Rectal smooth muscle tissue (tissue), 1 donor: ENCODE data around the gene OR6C2.

Experiments
- H3K27ac ChIP-seq: one replicate; pipeline ENCODE4 v1.7.0; 2013; ENCODE audit warnings: low read depth, low read length, inconsistent platforms
- H3K27me3 ChIP-seq: one replicate; pipeline ENCODE4 v1.7.0; 2013; ENCODE audit warnings: low read length; ENCODE audit not compliant: control insufficient read depth, insufficient read depth
- H3K36me3 ChIP-seq: one replicate; pipeline ENCODE4 v1.7.0; 2013; ENCODE audit warnings: low read length; ENCODE audit not compliant: control insufficient read depth, insufficient read depth
- H3K4me1 ChIP-seq: one replicate; pipeline ENCODE4 v1.7.0; 2013; ENCODE audit warnings: low read length; ENCODE audit not compliant: control insufficient read depth, insufficient read depth
- H3K4me3 ChIP-seq: one replicate; pipeline ENCODE4 v1.7.0; 2013; ENCODE audit warnings: low read length
- H3K9ac ChIP-seq: one replicate; pipeline ENCODE4 v1.7.0; 2013; ENCODE audit warnings: low read length

OR6C2 gene

GRCh38 chr12:55492078-55492477 lies 48.2 kb downstream of the OR6C2 start, which contains the start of gene OR6C68:
OR6C68 (plus strand) TSS chr12:55492378; CDS start chr12:55492378, 0 bp downstream.
- no peak within 1 kb of the TSS for H3K27ac ChIP-seq
- no peaks in the 10 kb centered on the region for H3K36me3 ChIP-seq
- H3K9ac ChIP-seq = no peak within 1 kb of the TSS
- no peak within 1 kb of the TSS for H3K4me3 ChIP-seq
- no peaks in the 10 kb centered on the region for H3K27me3 ChIP-seq
- H3K4me1 ChIP-seq = no peaks in the 10 kb centered on the region

GRCh38 chr12:55495490-55495889 lies 51.6 kb downstream of the OR6C2 start:
- no peaks in the 10 kb centered on the region for H3K36me3 ChIP-seq
- no peak overlapping the region for H3K27ac ChIP-seq
- no peak overlapping the region for H3K9ac ChIP-seq
- H3K4me3 ChIP-seq = no peak overlapping the region
- H3K27me3 ChIP-seq = no peaks in the 10 kb centered on the region
- no peaks in the 10 kb centered on the region for H3K4me1 ChIP-seq

DNA sequence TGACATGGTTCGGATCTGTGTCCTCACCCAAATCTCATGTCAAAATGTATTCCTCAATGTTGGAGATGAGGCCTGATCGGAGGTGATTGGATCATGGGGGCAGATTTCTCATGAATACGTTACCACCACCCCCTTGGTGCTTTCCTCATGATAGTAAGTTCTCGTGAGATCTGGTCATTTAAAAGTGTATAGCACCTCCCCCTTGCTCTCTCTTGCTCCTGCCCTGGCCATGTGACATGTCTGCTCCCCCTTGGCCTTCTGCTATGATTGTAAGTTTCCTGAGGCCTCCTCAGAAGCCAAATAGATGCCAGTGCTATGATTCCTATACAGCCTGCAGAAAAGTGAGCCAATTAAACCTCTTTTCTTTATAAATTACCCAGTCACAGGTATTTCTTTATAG lies 55.4 kb downstream of the OR6C2 start:
- H3K27ac ChIP-seq = no peak overlapping the region
- no peak overlapping the region for H3K9ac ChIP-seq
- H3K4me3 ChIP-seq = no peak overlapping the region
- H3K4me1 ChIP-seq = no peaks in the 10 kb centered on the region
- H3K36me3 ChIP-seq = no peaks in the 10 kb centered on the region
- H3K27me3 ChIP-seq = no peaks in the 10 kb centered on the region

DNA sequence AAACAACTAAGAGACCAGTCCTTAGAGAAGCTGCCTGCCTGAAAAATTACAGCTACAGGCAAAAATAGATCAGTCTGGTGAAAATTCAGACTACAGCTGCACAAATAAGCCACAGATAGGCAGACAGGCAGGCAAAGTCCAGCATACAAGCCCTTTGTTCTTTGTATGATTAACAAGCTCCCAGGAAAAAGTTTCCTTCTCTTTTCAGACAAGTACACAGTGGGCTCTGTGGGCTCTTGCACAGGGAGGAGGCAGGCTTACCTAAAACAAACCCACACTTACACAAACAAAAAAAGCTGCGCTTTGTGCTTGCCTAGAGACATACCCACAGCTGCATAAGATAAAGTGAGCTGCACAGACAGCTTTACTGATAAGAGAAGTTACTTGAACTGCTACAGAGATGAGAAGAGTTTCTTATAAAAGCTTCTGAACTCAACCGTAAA lies 56.0 kb downstream of the OR6C2 start:
- Histone ChIP-seq H3K36me3 (no peaks in the 10 kb centered on the region), H3K9ac (no peak overlapping the region), H3K27ac (no peak overlapping the region), H3K27me3 (no peaks in the 10 kb centered on the region), H3K4me1 (no peaks in the 10 kb centered on the region), H3K4me3 (no peak overlapping the region)

- Histone ChIP-seq H3K4me3 (no peak overlapping the region), H3K36me3 (no peaks in the 10 kb centered on the region), H3K27me3 (no peaks in the 10 kb centered on the region), H3K9ac (no peak overlapping the region), H3K27ac (no peak overlapping the region), H3K4me1 (no peaks in the 10 kb centered on the region)
These were observed 57.7 kb downstream of the OR6C2 start for GRCh38 chr12:55501601-55502000.
